Measurements from ENCODE around the gene B3GNT7.
"Not testable (repeated sequence)": the region's sequence is repeated elsewhere in the genome, so short reads cannot be mapped to it uniquely, and the experiment has no call there.

Gene B3GNT7

GRCh38 chr2:231385429-231385828, 10.1 kb upstream of the B3GNT7 start:
- DNase-seq (ENCODE audit: low read depth in 3 of 3), result no peak

- no peak for DNase-seq (ENCODE audit: low read depth in 3 of 3)
Measured at GRCh38 chr2:231386446-231386845, 9.1 kb upstream of the B3GNT7 start.

- DNase-seq (ENCODE audit: low read depth in 3 of 3), result no peak
Measured at GRCh38 chr2:231387904-231388724, 7.4 kb upstream of the B3GNT7 start.

GRCh38 chr2:231388725-231389346, 6.7 kb upstream of the B3GNT7 start:
- no peak for DNase-seq (ENCODE audit: low read depth in 3 of 3)

GRCh38 chr2:231390667-231391066, 4.8 kb upstream of the B3GNT7 start:
- DNase-seq (ENCODE audit: low read depth in 3 of 3), result no peak

- DNase-seq (ENCODE audit: low read depth in 3 of 3), result no peak
Measured at GRCh38 chr2:231391981-231392380, 3.5 kb upstream of the B3GNT7 start.

- no peak for DNase-seq (ENCODE audit: low read depth in 3 of 3)
Measured at GRCh38 chr2:231392431-231393148, 2.9 kb upstream of the B3GNT7 start.

- no peak for DNase-seq (ENCODE audit: low read depth in 3 of 3)
Measured at GRCh38 chr2:231393149-231394131, 2.1 kb upstream of the B3GNT7 start.

GRCh38 chr2:231394211-231395141, 1.0 kb upstream of the B3GNT7 start:
- no peak for DNase-seq (ENCODE audit: low read depth in 3 of 3)

- no peak for DNase-seq (ENCODE audit: low read depth in 3 of 3)
Measured at GRCh38 chr2:231396058-231396821, 730 bp downstream of the B3GNT7 start.

GRCh38 chr2:231397011-231397927, 1.8 kb downstream of the B3GNT7 start:
- DNase-seq (ENCODE audit: low read depth in 3 of 3), result no peak

GRCh38 chr2:231397928-231398294, 2.4 kb downstream of the B3GNT7 start:
- no peak for DNase-seq (ENCODE audit: low read depth in 3 of 3)

GRCh38 chr2:231398585-231398984, 3.1 kb downstream of the B3GNT7 start:
- no peak for DNase-seq (ENCODE audit: low read depth in 3 of 3)

GRCh38 chr2:231399046-231399852, 3.7 kb downstream of the B3GNT7 start:
- no peak for DNase-seq (ENCODE audit: low read depth in 3 of 3)

- DNase-seq (ENCODE audit: low read depth in 3 of 3), result no peak
Measured at GRCh38 chr2:231399853-231400680, 4.6 kb downstream of the B3GNT7 start.

- DNase-seq (ENCODE audit: low read depth in 3 of 3), result not testable (repeated sequence)
Measured at GRCh38 chr2:231400681-231401080, 5.2 kb downstream of the B3GNT7 start.

- not testable (repeated sequence) for DNase-seq (ENCODE audit: low read depth in 3 of 3)
Measured at GRCh38 chr2:231401101-231401500, 5.6 kb downstream of the B3GNT7 start.
